K562 (cell line): ENCODE results near the gene SLC5A6. TPM values are rescaled to one million over a fixed set of nuclear protein-coding genes. Genes with fewer than 3 reads are reported as not detected.

Experiments used
- ATF3 ChIP-seq, 2 experiments: fragments of 450-650 bp in 1 of 2; sonication (generic) in 1 of 2; formaldehyde crosslinking in 1 of 2; IDR thresholded peaks in 1 of 2; conservative IDR thresholded peaks in 1 of 2; 2 replicates each; pipeline versions ENCODE4 v1.6.1 to v1.8.1; 2016 to 2023; ENCODE audit warnings: mild to moderate bottlenecking in 2 of 2, moderate library complexity in 2 of 2, inconsistent platforms in 1 of 2, missing genetic modification reagents in 1 of 2
- CAMTA2 ChIP-seq: fragments of 250-450 bp; sonication (Bioruptor Pico); conservative IDR thresholded peaks from 2 replicates; pipeline ENCODE4 v1.5.1; 2022
- DIDO1 ChIP-seq: fragments of 450-650 bp; IDR thresholded peaks from 2 replicates; pipeline ENCODE4 v1.6.1; 2016; ENCODE audit warnings: low read depth, missing biosample characterization, missing genetic modification characterization
- KDM2B ChIP-seq: fragments of 250-450 bp; sonication (Bioruptor Pico); IDR thresholded peaks from 2 replicates; pipeline ENCODE4 v1.8.0; 2021; ENCODE audit warnings: mild to moderate bottlenecking, moderate library complexity
- PREB ChIP-seq: sonication (generic); formaldehyde crosslinking; IDR thresholded peaks from 2 replicates; pipeline ENCODE4 v1.8.1; 2023; ENCODE audit warnings: mild to moderate bottlenecking, missing genetic modification reagents
- RBM15 ChIP-seq: fragments of 200-400 bp; formaldehyde crosslinking; IDR thresholded peaks from 2 replicates; pipeline ENCODE4 v1.6.1; 2018; ENCODE audit warnings: mild to moderate bottlenecking, low read length, moderate library complexity; ENCODE audit not compliant: insufficient read depth
- ZFX ChIP-seq: sonication (generic); formaldehyde crosslinking; IDR thresholded peaks from 2 replicates; pipeline ENCODE4 v1.8.0; 2022; ENCODE audit warnings: mild to moderate bottlenecking, missing genetic modification reagents, moderate library complexity
- ZNF639 ChIP-seq, 2 experiments: fragments of 200-800 bp in 1 of 2; sonication (Bioruptor generic) in 1 of 2; sonication (generic) in 1 of 2; formaldehyde crosslinking in 1 of 2; IDR thresholded peaks in 1 of 2; conservative IDR thresholded peaks in 1 of 2; 2 replicates each; pipeline versions ENCODE4 v1.5.0 to v1.6.1; 2016 to 2020; ENCODE audit warnings: missing compliant biosample characterization in 1 of 2, missing genetic modification characterization in 1 of 2, missing genetic modification reagents in 1 of 2
- polyA plus RNA-seq, 8 experiments: library from polyadenylated mRNA; depleted of rRNA in 4 of 8; stranded (reverse) in 5 of 8; unstranded in 3 of 8; fragments of >200 nt; fragmentation: Nextera tagmentation in 2 of 8; fragmentation: Illumina TruSeq in 1 of 8; extraction: Ambion mirVana in 2 of 8; extraction: Trizol in 1 of 8; gene quantifications; 2 replicates each; pipeline versions ENCODE4 v1.2.1 to v1.2.3, GENCODE V29; 2011 to 2014; ENCODE audit warnings: inconsistent platforms in 1 of 8, missing spikeins in 1 of 8
- total RNA-seq, 7 experiments: library from RNA; depleted of rRNA in 6 of 7; stranded (reverse); fragments of >200 nt in 6 of 7; fragmentation: Illumina TruSeq in 2 of 7; extraction: Trizol in 2 of 7; gene quantifications; 2 replicates each; pipeline versions ENCODE4 v1.2.1 to v1.2.3, GENCODE V29; 2011 to 2021; ENCODE audit warnings: low replicate concordance in 1 of 7
- TF ChIP-seq, protein P1 (sequence below): IDR thresholded peaks from 3 replicates; pipeline ENCODE4 v1.6.1; 2011; ENCODE audit warnings: borderline replicate concordance, mild to moderate bottlenecking, moderate library complexity; ENCODE audit not compliant: insufficient read length; ENCODE audit errors: extremely low read depth
- TF ChIP-seq, protein P2 (sequence below): fragments of 450-650 bp; IDR thresholded peaks from 2 replicates; pipeline ENCODE4 v1.6.1; 2017; ENCODE audit warnings: antibody characterized with exemption, mild to moderate bottlenecking
- TF ChIP-seq, protein P3 (sequence below): fragments of 250-450 bp; sonication (Bioruptor Pico); IDR thresholded peaks from 2 replicates; pipeline ENCODE4 v1.5.0; 2021; ENCODE audit warnings: mild to moderate bottlenecking, borderline replicate concordance

The SLC5A6 gene
- total and polyA plus RNA-seq, 9 of the 15 experiments (the other 6 are each of a cell fraction or from before 2014, with no cell fraction given) = 32.6 to 137 (median 107) TPM

GRCh38 chr2:27211943-27212625 is at the start of gene SLC5A6, which contains the start of gene ATRAID (continued):
- TF ChIP-seq PREB (CRISPR knock-in tag) (no peak), KDM2B (CRISPR knock-in tag) (no peak), ZNF639 (CRISPR knock-in tag; conservative IDR thresholded peaks at IDR 0.05 in 1 of 2, IDR thresholded peaks at IDR 0.05 in 1 of 2) (peak in 1 of 2 experiments; percentile 85; a peak in 2 of 4 replicates), DIDO1 (peak; percentile 15; the same call in 1 of the 2 replicates), RBM15 (no peak), ZFX (CRISPR knock-in tag) (peak; percentile 98), ATF3 (IDR thresholded peaks at IDR 0.05) (no peak), ATF3 (CRISPR knock-in tag; conservative IDR thresholded peaks at IDR 0.05) (no peak; the same call in 1 of the 2 replicates), CAMTA2 (no peak)
- TF ChIP-seq, protein P1, sequence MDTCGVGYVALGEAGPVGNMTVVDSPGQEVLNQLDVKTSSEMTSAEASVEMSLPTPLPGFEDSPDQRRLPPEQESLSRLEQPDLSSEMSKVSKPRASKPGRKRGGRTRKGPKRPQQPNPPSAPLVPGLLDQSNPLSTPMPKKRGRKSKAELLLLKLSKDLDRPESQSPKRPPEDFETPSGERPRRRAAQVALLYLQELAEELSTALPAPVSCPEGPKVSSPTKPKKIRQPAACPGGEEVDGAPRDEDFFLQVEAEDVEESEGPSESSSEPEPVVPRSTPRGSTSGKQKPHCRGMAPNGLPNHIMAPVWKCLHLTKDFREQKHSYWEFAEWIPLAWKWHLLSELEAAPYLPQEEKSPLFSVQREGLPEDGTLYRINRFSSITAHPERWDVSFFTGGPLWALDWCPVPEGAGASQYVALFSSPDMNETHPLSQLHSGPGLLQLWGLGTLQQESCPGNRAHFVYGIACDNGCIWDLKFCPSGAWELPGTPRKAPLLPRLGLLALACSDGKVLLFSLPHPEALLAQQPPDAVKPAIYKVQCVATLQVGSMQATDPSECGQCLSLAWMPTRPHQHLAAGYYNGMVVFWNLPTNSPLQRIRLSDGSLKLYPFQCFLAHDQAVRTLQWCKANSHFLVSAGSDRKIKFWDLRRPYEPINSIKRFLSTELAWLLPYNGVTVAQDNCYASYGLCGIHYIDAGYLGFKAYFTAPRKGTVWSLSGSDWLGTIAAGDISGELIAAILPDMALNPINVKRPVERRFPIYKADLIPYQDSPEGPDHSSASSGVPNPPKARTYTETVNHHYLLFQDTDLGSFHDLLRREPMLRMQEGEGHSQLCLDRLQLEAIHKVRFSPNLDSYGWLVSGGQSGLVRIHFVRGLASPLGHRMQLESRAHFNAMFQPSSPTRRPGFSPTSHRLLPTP = no peak
- TF ChIP-seq, protein P2, sequence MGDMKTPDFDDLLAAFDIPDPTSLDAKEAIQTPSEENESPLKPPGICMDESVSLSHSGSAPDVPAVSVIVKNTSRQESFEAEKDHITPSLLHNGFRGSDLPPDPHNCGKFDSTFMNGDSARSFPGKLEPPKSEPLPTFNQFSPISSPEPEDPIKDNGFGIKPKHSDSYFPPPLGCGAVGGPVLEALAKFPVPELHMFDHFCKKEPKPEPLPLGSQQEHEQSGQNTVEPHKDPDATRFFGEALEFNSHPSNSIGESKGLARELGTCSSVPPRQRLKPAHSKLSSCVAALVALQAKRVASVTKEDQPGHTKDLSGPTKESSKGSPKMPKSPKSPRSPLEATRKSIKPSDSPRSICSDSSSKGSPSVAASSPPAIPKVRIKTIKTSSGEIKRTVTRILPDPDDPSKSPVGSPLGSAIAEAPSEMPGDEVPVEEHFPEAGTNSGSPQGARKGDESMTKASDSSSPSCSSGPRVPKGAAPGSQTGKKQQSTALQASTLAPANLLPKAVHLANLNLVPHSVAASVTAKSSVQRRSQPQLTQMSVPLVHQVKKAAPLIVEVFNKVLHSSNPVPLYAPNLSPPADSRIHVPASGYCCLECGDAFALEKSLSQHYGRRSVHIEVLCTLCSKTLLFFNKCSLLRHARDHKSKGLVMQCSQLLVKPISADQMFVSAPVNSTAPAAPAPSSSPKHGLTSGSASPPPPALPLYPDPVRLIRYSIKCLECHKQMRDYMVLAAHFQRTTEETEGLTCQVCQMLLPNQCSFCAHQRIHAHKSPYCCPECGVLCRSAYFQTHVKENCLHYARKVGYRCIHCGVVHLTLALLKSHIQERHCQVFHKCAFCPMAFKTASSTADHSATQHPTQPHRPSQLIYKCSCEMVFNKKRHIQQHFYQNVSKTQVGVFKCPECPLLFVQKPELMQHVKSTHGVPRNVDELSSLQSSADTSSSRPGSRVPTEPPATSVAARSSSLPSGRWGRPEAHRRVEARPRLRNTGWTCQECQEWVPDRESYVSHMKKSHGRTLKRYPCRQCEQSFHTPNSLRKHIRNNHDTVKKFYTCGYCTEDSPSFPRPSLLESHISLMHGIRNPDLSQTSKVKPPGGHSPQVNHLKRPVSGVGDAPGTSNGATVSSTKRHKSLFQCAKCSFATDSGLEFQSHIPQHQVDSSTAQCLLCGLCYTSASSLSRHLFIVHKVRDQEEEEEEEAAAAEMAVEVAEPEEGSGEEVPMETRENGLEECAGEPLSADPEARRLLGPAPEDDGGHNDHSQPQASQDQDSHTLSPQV = no peak
- TF ChIP-seq, protein P3, sequence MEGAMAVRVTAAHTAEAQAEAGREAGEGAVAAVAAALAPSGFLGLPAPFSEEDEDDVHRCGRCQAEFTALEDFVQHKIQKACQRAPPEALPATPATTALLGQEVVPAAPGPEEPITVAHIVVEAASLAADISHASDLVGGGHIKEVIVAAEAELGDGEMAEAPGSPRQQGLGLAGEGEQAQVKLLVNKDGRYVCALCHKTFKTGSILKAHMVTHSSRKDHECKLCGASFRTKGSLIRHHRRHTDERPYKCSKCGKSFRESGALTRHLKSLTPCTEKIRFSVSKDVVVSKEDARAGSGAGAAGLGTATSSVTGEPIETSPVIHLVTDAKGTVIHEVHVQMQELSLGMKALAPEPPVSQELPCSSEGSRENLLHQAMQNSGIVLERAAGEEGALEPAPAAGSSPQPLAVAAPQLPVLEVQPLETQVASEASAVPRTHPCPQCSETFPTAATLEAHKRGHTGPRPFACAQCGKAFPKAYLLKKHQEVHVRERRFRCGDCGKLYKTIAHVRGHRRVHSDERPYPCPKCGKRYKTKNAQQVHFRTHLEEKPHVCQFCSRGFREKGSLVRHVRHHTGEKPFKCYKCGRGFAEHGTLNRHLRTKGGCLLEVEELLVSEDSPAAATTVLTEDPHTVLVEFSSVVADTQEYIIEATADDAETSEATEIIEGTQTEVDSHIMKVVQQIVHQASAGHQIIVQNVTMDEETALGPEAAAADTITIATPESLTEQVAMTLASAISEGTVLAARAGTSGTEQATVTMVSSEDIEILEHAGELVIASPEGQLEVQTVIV = peak; percentile 27; the same call in 1 of the 2 replicates
